ENCODE data around the gene TTLL7.

DNA sequence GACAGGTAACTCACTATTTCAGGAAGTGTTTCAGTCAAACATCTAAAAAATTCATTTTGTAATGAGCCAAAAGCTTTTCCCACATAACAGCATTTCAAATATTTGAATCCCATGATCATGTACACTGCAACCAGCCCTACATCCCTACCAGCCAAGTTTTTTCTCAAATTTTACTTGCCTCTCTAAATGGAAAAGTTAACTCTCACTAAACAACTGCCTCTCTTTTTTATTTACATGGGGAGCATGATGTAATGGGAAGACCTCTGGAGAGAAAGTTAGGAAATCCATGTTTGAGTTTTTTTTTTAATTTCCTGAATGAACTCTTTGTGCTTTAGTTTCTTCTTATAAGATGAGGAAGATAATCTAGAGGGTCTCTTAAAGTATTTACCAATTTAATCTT, 70.5 kb downstream of the TTLL7 start:
- TF ChIP-seq TEAD2 (tag; IDR thresholded peaks at IDR 0.05) (no peak), TEAD4 (IDR thresholded peaks at IDR 0.05; ENCODE audit: low read length) (no peak), TEAD4 (CRISPR knock-in tag; IDR thresholded peaks at IDR 0.05; ENCODE audit: borderline replicate concordance) (no peak), GATAD2A (IDR thresholded peaks at IDR 0.05) (no peak), ZNF143 (CRISPR knock-in tag; IDR thresholded peaks at IDR 0.05) (no peak)
